Endometrial microvascular endothelial cells (primary cell): ENCODE measurements around the gene TNFSF13B. TPM values are rescaled to one million over a fixed set of nuclear protein-coding genes. Genes with fewer than 3 reads are reported as not detected.
"Not testable (repeated sequence)": the region's sequence is repeated elsewhere in the genome, so short reads cannot be mapped to it uniquely, and the experiment has no call there.

Source experiments
- in situ Hi-C: cut with HindIII; loops from 2 replicates; pipeline ENCODE4 v1.10.0; 2017; ENCODE audit warnings: low sequenced_read_pairs, low pct_unique_long_range_greater_than_20kb; ENCODE audit errors: inconsistent ontology term
- total RNA-seq: library from RNA; depleted of rRNA; stranded (reverse); fragments of >200 nt; gene quantifications from one replicate; pipeline ENCODE4 v1.2.3, GENCODE V29; 2015; ENCODE audit errors: inconsistent ontology term

TNFSF13B gene
- not detected for total RNA-seq

DNA sequence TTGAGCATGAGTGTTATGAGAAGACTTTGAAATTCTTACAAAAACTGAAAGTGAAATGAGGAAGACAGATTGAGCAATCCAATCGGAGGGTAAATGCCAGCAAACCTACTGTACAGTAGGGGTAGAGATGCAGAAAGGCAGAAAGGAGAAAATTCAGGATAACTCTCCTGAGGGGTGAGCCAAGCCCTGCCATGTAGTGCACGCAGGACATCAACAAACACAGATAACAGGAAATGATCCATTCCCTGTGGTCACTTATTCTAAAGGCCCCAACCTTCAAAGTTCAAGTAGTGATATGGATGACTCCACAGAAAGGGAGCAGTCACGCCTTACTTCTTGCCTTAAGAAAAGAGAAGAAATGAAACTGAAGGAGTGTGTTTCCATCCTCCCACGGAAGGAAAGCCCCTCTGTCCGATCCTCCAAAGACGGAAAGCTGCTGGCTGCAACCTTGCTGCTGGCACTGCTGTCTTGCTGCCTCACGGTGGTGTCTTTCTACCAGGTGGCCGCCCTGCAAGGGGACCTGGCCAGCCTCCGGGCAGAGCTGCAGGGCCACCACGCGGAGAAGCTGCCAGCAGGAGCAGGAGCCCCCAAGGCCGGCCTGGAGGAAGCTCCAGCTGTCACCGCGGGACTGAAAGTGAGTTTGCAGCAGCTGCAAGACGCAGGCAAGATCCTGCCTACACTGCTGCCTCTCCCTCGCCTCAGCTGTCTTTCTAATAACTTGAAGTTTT is at the start of gene TNFSF13B:
Gene TNFSF13B, plus strand, starts transcription at position 118 of the 728 bp plus-strand sequence. Its CDS starts 178 bp downstream, at position 296.
- in situ Hi-C loops, result no loop called here

DNA sequence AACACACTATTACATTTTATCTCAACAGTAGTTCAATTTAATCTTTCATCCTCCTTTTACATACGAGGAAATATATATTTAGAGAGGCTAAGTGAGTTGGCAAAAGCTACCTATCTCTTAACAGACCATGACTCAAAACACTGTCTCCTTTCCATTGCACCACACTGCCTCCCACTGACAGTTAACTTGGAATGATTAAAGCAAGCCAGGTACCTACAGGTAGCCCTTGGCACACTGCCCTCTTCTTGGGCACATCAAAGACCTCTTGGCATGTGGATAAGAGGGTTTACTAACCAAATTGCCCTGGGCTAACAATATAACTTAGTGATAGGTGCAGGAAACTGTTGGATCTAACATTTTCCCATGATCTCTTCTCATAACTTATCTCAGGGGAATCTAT is 49.5 kb upstream of the TNFSF13B start:
- in situ Hi-C loops, result no loop called here

GRCh38 chr13:108223687-108224503 is 45.6 kb upstream of the TNFSF13B start:
- in situ Hi-C loops, result no loop called here

- in situ Hi-C loops, result no loop called here
Observed at GRCh38 chr13:108225440-108225839, 44.1 kb upstream of the TNFSF13B start.

GRCh38 chr13:108226184-108226583 is 43.3 kb upstream of the TNFSF13B start:
- in situ Hi-C loops, result no loop called here

- in situ Hi-C loops, result no loop called here
Observed at GRCh38 chr13:108227651-108228272, 41.8 kb upstream of the TNFSF13B start.

GRCh38 chr13:108230377-108230776 is 39.1 kb upstream of the TNFSF13B start:
- in situ Hi-C loops, result no loop called here

- in situ Hi-C loops, result no loop called here
Observed at GRCh38 chr13:108249150-108249549, 20.4 kb upstream of the TNFSF13B start.

GRCh38 chr13:108257248-108257647 is 12.3 kb upstream of the TNFSF13B start:
- in situ Hi-C loops, result no loop called here

DNA sequence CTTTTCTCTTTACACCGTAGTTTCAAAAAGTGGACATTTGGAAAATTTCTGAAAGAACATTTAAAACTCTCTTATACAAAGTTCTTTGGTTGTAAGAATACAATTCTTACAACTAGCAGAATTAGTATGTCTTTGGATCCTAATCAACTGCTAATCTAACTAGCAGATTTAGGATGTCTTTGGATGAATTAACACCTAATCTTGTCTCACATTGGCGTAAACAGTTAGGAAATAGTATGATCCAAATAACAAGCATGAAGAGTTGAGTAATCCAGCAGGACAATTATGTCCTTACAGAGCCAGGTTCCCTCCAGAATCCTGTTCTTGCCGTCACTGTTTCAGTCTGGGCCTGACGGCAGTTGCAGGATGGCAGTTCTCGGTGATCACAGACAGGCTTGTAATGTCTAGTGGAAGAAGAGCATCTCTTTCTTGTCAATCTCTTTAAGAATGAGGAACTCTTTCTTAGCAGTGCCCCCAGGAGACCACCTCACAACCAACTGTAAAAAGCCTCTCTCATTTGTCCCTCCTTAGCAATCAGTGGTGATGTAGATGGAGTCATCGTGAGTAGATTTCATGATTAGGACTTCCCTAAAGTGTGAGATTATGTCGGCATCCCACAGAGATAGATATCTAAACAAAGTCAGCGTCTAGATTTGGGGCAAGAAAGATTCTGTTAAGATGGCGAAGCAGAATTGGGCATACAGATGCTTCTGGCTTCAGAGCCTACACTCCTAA is 5.7 kb upstream of the TNFSF13B start:
- in situ Hi-C loops, result no loop called here

DNA sequence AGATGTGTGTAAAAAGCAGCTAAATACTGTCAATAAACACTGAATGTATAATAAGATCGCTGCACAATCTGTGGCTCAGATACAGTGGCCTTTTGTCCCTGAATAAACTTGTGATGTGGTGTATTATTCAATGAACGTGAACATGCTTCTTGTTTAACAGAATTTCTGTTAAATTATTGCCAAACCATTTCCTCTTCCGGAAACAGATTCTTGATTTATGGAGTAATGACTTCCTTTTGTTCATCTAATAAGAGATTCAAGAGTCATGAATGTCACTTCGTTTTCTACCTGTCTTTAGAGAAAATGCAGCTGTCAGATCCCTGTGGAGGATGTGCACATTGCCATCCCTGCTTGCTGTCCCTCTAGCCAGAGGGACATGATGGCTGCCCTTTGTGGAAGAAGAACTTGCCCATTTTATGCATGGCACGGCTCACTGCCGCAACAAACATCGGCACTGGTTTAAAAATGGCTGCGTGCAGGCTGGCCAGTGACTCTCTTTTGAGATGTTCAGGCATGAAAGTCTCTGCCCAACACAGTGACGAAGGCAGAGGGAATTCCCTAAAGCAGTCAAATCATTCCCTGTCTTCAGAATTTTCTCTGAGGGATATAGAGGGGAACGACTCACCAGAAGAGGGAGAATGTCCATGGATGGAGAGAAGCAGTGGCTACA is 3.1 kb upstream of the TNFSF13B start:
- in situ Hi-C loops, result no loop called here

DNA sequence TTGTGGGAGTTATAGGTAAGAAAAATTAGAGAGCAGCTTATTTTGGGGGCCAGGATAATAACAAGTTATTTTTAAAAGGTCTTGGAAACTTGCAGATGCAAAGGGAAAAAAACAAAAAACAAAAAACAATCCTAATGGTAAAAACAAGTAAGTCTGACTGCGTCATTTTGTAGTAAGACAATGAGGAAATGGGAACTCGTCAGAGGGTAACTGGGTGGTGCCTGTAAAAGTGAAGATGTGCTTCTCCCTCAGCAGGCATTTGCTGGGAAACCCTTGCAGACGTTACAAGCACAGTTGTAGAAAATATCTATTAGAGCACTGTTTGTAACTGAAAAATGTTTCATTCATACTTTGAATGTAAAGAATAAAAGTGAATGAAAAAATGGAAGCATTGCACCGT is 2.2 kb upstream of the TNFSF13B start:
- in situ Hi-C loops, result no loop called here

GRCh38 chr13:108267855-108268254 is 1.7 kb upstream of the TNFSF13B start:
- in situ Hi-C loops, result not testable (repeated sequence)

GRCh38 chr13:108268466-108269112 is 929 bp upstream of the TNFSF13B start:
- in situ Hi-C loops, result no loop called here

- in situ Hi-C loops, result no loop called here
Observed at GRCh38 chr13:108270442-108270841, 924 bp downstream of the TNFSF13B start.

DNA sequence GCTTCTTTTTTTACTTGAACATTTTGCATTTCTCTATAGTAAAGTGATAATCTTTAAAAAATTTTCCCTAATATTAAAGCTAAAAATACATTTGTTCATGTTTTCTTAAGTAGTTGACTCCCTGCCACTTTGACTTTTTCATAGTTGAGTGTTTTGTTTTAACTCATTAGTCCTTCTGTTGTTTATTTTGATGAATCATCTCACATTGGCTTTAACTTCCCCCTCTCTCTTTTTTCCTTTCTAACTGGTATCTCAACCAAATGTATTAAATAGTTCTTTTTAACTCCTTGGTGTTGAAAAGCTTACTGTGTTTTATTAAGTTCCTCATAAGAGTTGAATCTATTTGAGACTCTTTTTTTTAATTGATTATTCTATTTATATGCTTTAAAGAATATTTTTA is 2.8 kb downstream of the TNFSF13B start:
- in situ Hi-C loops, result no loop called here

DNA sequence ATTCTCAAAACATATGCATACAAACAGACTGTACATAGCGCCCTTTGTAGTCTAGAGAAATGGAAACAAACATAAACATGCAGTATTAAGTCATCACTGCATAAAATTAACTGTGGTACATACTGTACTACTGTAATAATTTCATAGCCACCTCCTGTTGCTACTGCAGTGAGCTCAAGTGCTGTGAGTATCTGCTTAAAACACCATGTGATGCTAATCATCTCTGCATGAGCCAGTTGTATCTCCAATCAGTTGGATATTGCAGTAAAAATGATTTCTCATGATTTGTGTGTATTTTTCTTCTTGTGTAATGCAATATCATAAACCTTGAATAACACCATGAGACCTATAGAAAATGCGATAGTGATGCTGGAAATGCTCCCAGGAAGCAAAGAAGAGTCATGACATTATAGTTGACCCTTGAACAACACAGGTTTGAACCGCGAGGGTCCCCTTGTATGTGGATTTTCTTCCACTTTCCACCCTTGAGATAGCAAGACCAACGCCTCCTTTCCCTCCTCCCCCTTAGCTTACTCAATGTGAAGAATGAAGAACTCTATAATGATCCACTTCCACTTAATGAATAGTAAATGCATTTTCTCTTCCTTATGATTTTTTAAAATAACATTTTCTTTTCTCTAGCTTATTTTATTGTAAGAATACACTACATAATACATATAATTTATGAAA is 4.1 kb downstream of the TNFSF13B start:
- in situ Hi-C loops, result no loop called here

DNA sequence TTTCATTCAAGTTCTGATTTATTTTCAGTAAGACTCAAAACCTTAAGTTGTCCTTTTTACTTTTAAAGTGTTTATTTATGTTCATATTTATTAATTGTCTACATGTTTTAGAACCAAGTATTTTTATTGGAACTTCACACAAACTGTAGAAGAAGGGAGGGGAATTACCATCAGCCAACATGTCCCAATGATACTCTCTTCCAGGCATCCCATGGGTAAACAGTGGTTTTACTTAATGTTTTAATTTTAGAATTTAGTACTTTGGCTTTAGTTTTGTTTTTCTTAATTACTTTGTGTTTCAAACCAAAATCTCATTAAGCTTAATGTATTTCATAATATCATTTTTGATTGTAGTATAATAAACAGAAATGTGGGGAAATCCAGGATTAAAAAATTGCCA is 5.2 kb downstream of the TNFSF13B start:
- in situ Hi-C loops, result no loop called here
